SU-DHL-6 (cell line): ENCODE data around the gene DPP4.

Source experiments
- H2AFZ ChIP-seq: fragments of 200-600 bp; sonication (generic); 2 replicates; pipeline ENCODE4 v1.6.1; 2014; ENCODE audit warnings: low read depth, mild to moderate bottlenecking, moderate library complexity, mixed read lengths, antibody characterized with exemption, low read length; ENCODE audit not compliant: severe bottlenecking
- H3F3A ChIP-seq: fragments of 200-600 bp; shearing (Covaris generic); 2 replicates; pipeline ENCODE4 v1.6.0; 2016; ENCODE audit warnings: antibody characterized with exemption, mild to moderate bottlenecking; ENCODE audit not compliant: insufficient read depth
- H3K27ac ChIP-seq: fragments of 200-600 bp; sonication (generic); 2 replicates; pipeline ENCODE4 v1.5.1; 2016; ENCODE audit warnings: low read depth, mild to moderate bottlenecking, low read length, moderate library complexity, mixed read lengths
- H3K27me3 ChIP-seq: fragments of 200-600 bp; sonication (generic), shearing (Covaris generic); 2 replicates; pipeline ENCODE4 v1.6.0; 2014; ENCODE audit warnings: mild to moderate bottlenecking, low read length
- H3K36me3 ChIP-seq: fragments of 200-600 bp; sonication (generic); 2 replicates; pipeline ENCODE4 v1.6.1; 2014; ENCODE audit warnings: mild to moderate bottlenecking, low read length, mixed read lengths
- H3K4me2 ChIP-seq: fragments of 300-600, 200-600 bp; shearing (Covaris generic), sonication (generic); 2 replicates; pipeline ENCODE4 v1.6.0; 2014; ENCODE audit warnings: low read length, low read depth, mild to moderate bottlenecking; ENCODE audit not compliant: poor library complexity, severe bottlenecking
- H3K4me3 ChIP-seq: fragments of 200-600 bp; sonication (generic); 2 replicates; pipeline ENCODE4 v1.5.1; 2014; ENCODE audit warnings: antibody characterized with exemption, low read length, mild to moderate bottlenecking, mixed read lengths; ENCODE audit not compliant: insufficient read depth, poor library complexity, severe bottlenecking
- H3K79me2 ChIP-seq: fragments of 200-600 bp; sonication (generic); 2 replicates; pipeline ENCODE4 v1.6.1; 2014; ENCODE audit warnings: mild to moderate bottlenecking, low read length, moderate library complexity; ENCODE audit not compliant: insufficient read depth
- H3K9ac ChIP-seq: fragments of 200-600 bp; sonication (generic); 2 replicates; pipeline ENCODE4 v1.7.0; 2014; ENCODE audit warnings: mild to moderate bottlenecking, low read length
- H3K9me2 ChIP-seq: fragments of 200-600 bp; sonication (generic); replicated peaks from 2 replicates; pipeline ENCODE4 v1.6.1; 2014; ENCODE audit warnings: low read length; ENCODE audit not compliant: insufficient read depth
- H3K9me3 ChIP-seq: fragments of 200-600 bp; sonication (generic); 2 replicates; pipeline ENCODE4 v1.6.1; 2014; ENCODE audit warnings: low read length, mixed read lengths; ENCODE audit not compliant: insufficient read depth
- H4K20me1 ChIP-seq: fragments of 200-600 bp; sonication (generic); 2 replicates; pipeline ENCODE4 v1.6.1; 2014; ENCODE audit warnings: low read depth, mild to moderate bottlenecking, antibody characterized with exemption, low read length, moderate library complexity, mixed read lengths
- CTCF ChIP-seq: fragments of 200-600 bp; sonication (generic); IDR thresholded peaks from one replicate; pipeline ENCODE4 v1.5.1; 2017; ENCODE audit warnings: antibody characterized with exemption, mild to moderate bottlenecking, low read length, moderate library complexity; ENCODE audit not compliant: insufficient read depth, poor library complexity, severe bottlenecking
- EZH2phosphoT487 ChIP-seq: fragments of 200-600 bp; sonication (generic), shearing (Covaris generic); conservative IDR thresholded peaks from 2 replicates; pipeline ENCODE4 v1.6.1; 2018; ENCODE audit warnings: mild to moderate bottlenecking, antibody characterized with exemption, low read length, moderate library complexity, mixed read lengths

Gene DPP4

GRCh38 chr2:162074928-162075688 is 1.1 kb upstream of the DPP4 start:
- H2AFZ ChIP-seq, result no peak overlapping the region

GRCh38 chr2:162074632-162074895 is 549 bp upstream of the DPP4 start:
- no peaks in the 10 kb centered on the region for H3F3A ChIP-seq
- no peaks in the 10 kb centered on the region for H3K79me2 ChIP-seq
- TF ChIP-seq CTCF (no peak), EZH2phosphoT487 (no peak)
- no peak overlapping the region for H3K9ac ChIP-seq
- H3K36me3 ChIP-seq, result no peaks in the 10 kb centered on the region
- no peaks in the 10 kb centered on the region for H4K20me1 ChIP-seq
- no peak overlapping the region for H3K4me2 ChIP-seq
- H3K9me2 ChIP-seq, result no peaks in the 10 kb centered on the region
- H2AFZ ChIP-seq, result no peak overlapping the region
- H3K9me3 ChIP-seq, result no peaks in the 10 kb centered on the region; the same call in 1 of the 2 replicates
- H3K4me3 ChIP-seq, result no peak overlapping the region
- H3K27me3 ChIP-seq, result no peaks in the 10 kb centered on the region
- H3K27ac ChIP-seq, result no peak overlapping the region

More at GRCh38 chr2:162074928-162075688, 1.1 kb upstream of the DPP4 start:
- no peaks in the 10 kb centered on the region for H3F3A ChIP-seq
- no peaks in the 10 kb centered on the region for H4K20me1 ChIP-seq
- no peaks in the 10 kb centered on the region for H3K27me3 ChIP-seq
- H3K4me3 ChIP-seq, result no peak overlapping the region
- no peaks in the 10 kb centered on the region for H3K9me2 ChIP-seq
- H3K9ac ChIP-seq, result no peak overlapping the region
- H3K9me3 ChIP-seq, result no peaks in the 10 kb centered on the region; the same call in 1 of the 2 replicates
- H3K36me3 ChIP-seq, result no peaks in the 10 kb centered on the region
- no peak overlapping the region for H3K4me2 ChIP-seq
- TF ChIP-seq EZH2phosphoT487 (no peak), CTCF (no peak)
- H3K79me2 ChIP-seq, result no peaks in the 10 kb centered on the region
- H3K27ac ChIP-seq, result no peak overlapping the region

GRCh38 chr2:162072976-162073887 is 783 bp downstream of the DPP4 start:
- Histone ChIP-seq H3K27ac (no peak overlapping the region), H3K27me3 (no peaks in the 10 kb centered on the region), H3K9ac (no peak overlapping the region), H2AFZ (no peak overlapping the region), H3K9me2 (no peaks in the 10 kb centered on the region), H3F3A (no peaks in the 10 kb centered on the region), H3K9me3 (no peaks in the 10 kb centered on the region), H3K79me2 (no peaks in the 10 kb centered on the region), H3K4me3 (no peak overlapping the region), H4K20me1 (no peaks in the 10 kb centered on the region), H3K36me3 (no peaks in the 10 kb centered on the region), H3K4me2 (no peak overlapping the region)
- TF ChIP-seq EZH2phosphoT487, result no peak
- no peak for TF ChIP-seq CTCF
